K562 (cell line): Measurements from ENCODE around the gene IKZF4. TPM values are rescaled to one million over a fixed set of nuclear protein-coding genes. Genes with fewer than 3 reads are reported as not detected.

Experiments
- ARHGAP35 ChIP-seq: fragments of 450-650 bp; IDR thresholded peaks from 2 replicates; pipeline ENCODE4 v1.6.1; 2018; ENCODE audit not compliant: partially characterized antibody
- CBFB ChIP-seq: sonication (generic); formaldehyde crosslinking; IDR thresholded peaks from 2 replicates; pipeline ENCODE4 v1.4.0; 2020; ENCODE audit warnings: mild to moderate bottlenecking, missing genetic modification reagents
- GTF2E2 ChIP-seq: fragments of 200-800 bp; sonication (Bioruptor generic); IDR thresholded peaks from 2 replicates; pipeline ENCODE4 v1.6.1; 2016; ENCODE audit warnings: missing genetic modification characterization, missing compliant biosample characterization
- GTF2F1 ChIP-seq: IDR thresholded peaks from 2 replicates; pipeline ENCODE4 v1.6.1; 2011; ENCODE audit warnings: low read depth, low read length, improper control_type of control experiment
- MBD2 ChIP-seq: sonication (generic); IDR thresholded peaks from 2 replicates; pipeline ENCODE4 v1.6.1; 2016; ENCODE audit warnings: low read depth, borderline replicate concordance
- NR1H2 ChIP-seq: sonication (generic); formaldehyde crosslinking; IDR thresholded peaks from 2 replicates; pipeline ENCODE4 v1.4.0; 2020; ENCODE audit warnings: mild to moderate bottlenecking, missing genetic modification reagents
- PML ChIP-seq: IDR thresholded peaks from 2 replicates; pipeline ENCODE4 v1.6.1; 2012; ENCODE audit warnings: low read length, inconsistent platforms
- POLR2H ChIP-seq: IDR thresholded peaks from 2 replicates; pipeline ENCODE4 v1.6.1; 2016; ENCODE audit warnings: missing genetic modification characterization, low read depth, mild to moderate bottlenecking, control low read depth, missing compliant biosample characterization, moderate library complexity
- PREB ChIP-seq: sonication (generic); formaldehyde crosslinking; IDR thresholded peaks from 2 replicates; pipeline ENCODE4 v1.8.1; 2023; ENCODE audit warnings: mild to moderate bottlenecking, missing genetic modification reagents
- SRSF7 ChIP-seq: fragments of 200-400 bp; formaldehyde crosslinking; optimal IDR thresholded peaks from 2 replicates; pipeline ENCODE3; 2017; ENCODE audit warnings: mild to moderate bottlenecking, low read depth, low read length
- TRIM28 ChIP-seq: fragments of 450-650 bp; IDR thresholded peaks from 2 replicates; pipeline ENCODE4 v1.6.1; 2017
- ZFP36 ChIP-seq: fragments of 150-350 bp; IDR thresholded peaks from 2 replicates; pipeline ENCODE4 v1.6.1; 2018; ENCODE audit warnings: low read length, low read depth; ENCODE audit not compliant: partially characterized antibody
- ZNF668 ChIP-seq: fragments of 250-450 bp; sonication (Bioruptor Pico); IDR thresholded peaks from 2 replicates; pipeline ENCODE4 v1.8.0; 2022; ENCODE audit warnings: mild to moderate bottlenecking, inconsistent platforms
- polyA plus RNA-seq, 8 experiments: library from polyadenylated mRNA; depleted of rRNA in 4 of 8; stranded (reverse) in 5 of 8; unstranded in 3 of 8; fragments of >200 nt; fragmentation: Nextera tagmentation in 2 of 8; fragmentation: Illumina TruSeq in 1 of 8; extraction: Ambion mirVana in 2 of 8; extraction: Trizol in 1 of 8; gene quantifications; 2 replicates each; pipeline versions ENCODE4 v1.2.1 to v1.2.3, GENCODE V29; 2011 to 2014; ENCODE audit warnings: inconsistent platforms in 1 of 8, missing spikeins in 1 of 8
- total RNA-seq, 7 experiments: library from RNA; depleted of rRNA in 6 of 7; stranded (reverse); fragments of >200 nt in 6 of 7; fragmentation: Illumina TruSeq in 2 of 7; extraction: Trizol in 2 of 7; gene quantifications; 2 replicates each; pipeline versions ENCODE4 v1.2.1 to v1.2.3, GENCODE V29; 2011 to 2021; ENCODE audit warnings: low replicate concordance in 1 of 7
- TF ChIP-seq, protein P1 (sequence below): fragments of 250-450 bp; sonication (Bioruptor Pico); IDR thresholded peaks from 2 replicates; pipeline ENCODE4 v1.6.1; 2021; ENCODE audit warnings: mild to moderate bottlenecking
- TF ChIP-seq, protein P2 (sequence below): sonication (generic); IDR thresholded peaks from 2 replicates; pipeline ENCODE4 v1.6.1; 2016
- TF ChIP-seq, protein P3 (sequence below): sonication (generic); formaldehyde crosslinking; IDR thresholded peaks from 2 replicates; pipeline ENCODE4 v1.8.1; 2023; ENCODE audit warnings: mild to moderate bottlenecking, missing genetic modification reagents, moderate library complexity
- TF ChIP-seq, protein P4 (sequence below): fragments of 150-350 bp; conservative IDR thresholded peaks from 2 replicates; pipeline ENCODE4 v1.6.1; 2014; ENCODE audit warnings: low read length

Gene IKZF4
- total and polyA plus RNA-seq, 9 of the 15 experiments (the other 6 are each of a cell fraction or from before 2014, with no cell fraction given): 1.9 to 16.3 (median 3.6) TPM

GRCh38 chr12:56079723-56080555 lies 59.1 kb downstream of the IKZF4 start, which contains the start of gene ERBB3 (continued):
- TF ChIP-seq, protein P1, sequence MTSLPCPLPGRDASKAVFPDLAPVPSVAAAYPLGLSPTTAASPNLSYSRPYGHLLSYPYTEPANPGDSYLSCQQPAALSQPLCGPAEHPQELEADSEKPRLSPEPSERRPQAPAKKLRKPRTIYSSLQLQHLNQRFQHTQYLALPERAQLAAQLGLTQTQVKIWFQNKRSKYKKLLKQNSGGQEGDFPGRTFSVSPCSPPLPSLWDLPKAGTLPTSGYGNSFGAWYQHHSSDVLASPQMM (CRISPR knock-in tag): no peak
- TF ChIP-seq ZNF668 (CRISPR knock-in tag) (no peak), SRSF7 (no peak), CBFB (CRISPR knock-in tag) (peak; percentile 56; the same call in 1 of the 2 replicates), PML (no peak), NR1H2 (CRISPR knock-in tag) (no peak), ZFP36 (peak; percentile 45), GTF2F1 (no peak), ARHGAP35 (no peak), TRIM28 (peak; percentile 24; the same call in 1 of the 2 replicates), MBD2 (no peak), PREB (CRISPR knock-in tag) (no peak), GTF2E2 (tag) (no peak), POLR2H (tag) (no peak)
- TF ChIP-seq, protein P2, sequence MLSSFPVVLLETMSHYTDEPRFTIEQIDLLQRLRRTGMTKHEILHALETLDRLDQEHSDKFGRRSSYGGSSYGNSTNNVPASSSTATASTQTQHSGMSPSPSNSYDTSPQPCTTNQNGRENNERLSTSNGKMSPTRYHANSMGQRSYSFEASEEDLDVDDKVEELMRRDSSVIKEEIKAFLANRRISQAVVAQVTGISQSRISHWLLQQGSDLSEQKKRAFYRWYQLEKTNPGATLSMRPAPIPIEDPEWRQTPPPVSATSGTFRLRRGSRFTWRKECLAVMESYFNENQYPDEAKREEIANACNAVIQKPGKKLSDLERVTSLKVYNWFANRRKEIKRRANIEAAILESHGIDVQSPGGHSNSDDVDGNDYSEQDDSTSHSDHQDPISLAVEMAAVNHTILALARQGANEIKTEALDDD: no peak
- TF ChIP-seq, protein P3, sequence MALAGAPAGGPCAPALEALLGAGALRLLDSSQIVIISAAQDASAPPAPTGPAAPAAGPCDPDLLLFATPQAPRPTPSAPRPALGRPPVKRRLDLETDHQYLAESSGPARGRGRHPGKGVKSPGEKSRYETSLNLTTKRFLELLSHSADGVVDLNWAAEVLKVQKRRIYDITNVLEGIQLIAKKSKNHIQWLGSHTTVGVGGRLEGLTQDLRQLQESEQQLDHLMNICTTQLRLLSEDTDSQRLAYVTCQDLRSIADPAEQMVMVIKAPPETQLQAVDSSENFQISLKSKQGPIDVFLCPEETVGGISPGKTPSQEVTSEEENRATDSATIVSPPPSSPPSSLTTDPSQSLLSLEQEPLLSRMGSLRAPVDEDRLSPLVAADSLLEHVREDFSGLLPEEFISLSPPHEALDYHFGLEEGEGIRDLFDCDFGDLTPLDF (CRISPR knock-in tag): no peak
- TF ChIP-seq, protein P4, sequence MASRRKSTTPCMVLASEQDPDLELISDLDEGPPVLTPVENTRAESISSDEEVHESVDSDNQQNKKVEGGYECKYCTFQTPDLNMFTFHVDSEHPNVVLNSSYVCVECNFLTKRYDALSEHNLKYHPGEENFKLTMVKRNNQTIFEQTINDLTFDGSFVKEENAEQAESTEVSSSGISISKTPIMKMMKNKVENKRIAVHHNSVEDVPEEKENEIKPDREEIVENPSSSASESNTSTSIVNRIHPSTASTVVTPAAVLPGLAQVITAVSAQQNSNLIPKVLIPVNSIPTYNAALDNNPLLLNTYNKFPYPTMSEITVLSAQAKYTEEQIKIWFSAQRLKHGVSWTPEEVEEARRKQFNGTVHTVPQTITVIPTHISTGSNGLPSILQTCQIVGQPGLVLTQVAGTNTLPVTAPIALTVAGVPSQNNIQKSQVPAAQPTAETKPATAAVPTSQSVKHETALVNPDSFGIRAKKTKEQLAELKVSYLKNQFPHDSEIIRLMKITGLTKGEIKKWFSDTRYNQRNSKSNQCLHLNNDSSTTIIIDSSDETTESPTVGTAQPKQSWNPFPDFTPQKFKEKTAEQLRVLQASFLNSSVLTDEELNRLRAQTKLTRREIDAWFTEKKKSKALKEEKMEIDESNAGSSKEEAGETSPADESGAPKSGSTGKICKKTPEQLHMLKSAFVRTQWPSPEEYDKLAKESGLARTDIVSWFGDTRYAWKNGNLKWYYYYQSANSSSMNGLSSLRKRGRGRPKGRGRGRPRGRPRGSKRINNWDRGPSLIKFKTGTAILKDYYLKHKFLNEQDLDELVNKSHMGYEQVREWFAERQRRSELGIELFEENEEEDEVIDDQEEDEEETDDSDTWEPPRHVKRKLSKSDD: no peak
